Left lung (tissue), 10 donors: ENCODE results near the gene TMEM106C. TPM values are rescaled to one million over a fixed set of nuclear protein-coding genes. Genes with fewer than 3 reads are reported as not detected.

Source experiments
- ATAC-seq: fragments of 200-7000 bp; cut with Tn5 transposase; one replicate; pipeline ENCODE4 v1.9.1; 2020; ENCODE audit warnings: moderate library complexity
- DNase-seq, 4 donors: peaks; one replicate each; pipeline ENCODE4 v3.0.0-alpha.2; 2013 to 2020
- H3K27ac ChIP-seq, 2 donors: fragments of 200-600 bp; sonication (generic) in 1 of 2; one replicate each; pipeline versions ENCODE4 v1.5.0 to v1.8.0; 2020 to 2021
- H3K27me3 ChIP-seq, 2 donors: fragments of 200-600 bp; sonication (generic) in 1 of 2; one replicate each; pipeline versions ENCODE4 v1.5.0 to v1.8.0; 2020 to 2021
- H3K36me3 ChIP-seq, 2 donors: fragments of 200-600 bp; sonication (generic) in 1 of 2; one replicate each; pipeline versions ENCODE4 v1.5.0 to v1.8.0; 2020 to 2021
- H3K4me1 ChIP-seq, 2 donors: fragments of 200-600 bp; one replicate each; pipeline ENCODE4 v1.8.0; 2021
- H3K4me3 ChIP-seq, 2 donors: fragments of 200-600 bp; sonication (generic) in 1 of 2; one replicate each; pipeline versions ENCODE4 v1.5.0 to v1.8.0; 2020 to 2021; ENCODE audit warnings: mild to moderate bottlenecking in 1 of 2
- H3K9me3 ChIP-seq, 2 donors: fragments of 200-600 bp; sonication (generic) in 1 of 2; one replicate each; pipeline versions ENCODE4 v1.5.0 to v1.8.0; 2020 to 2021
- intact Hi-C, 2 donors: fragments of 100-400 bp; cut with DNase I; formaldehyde crosslinking; loops; one replicate each; pipeline versions ENCODE4 v1.11.2 to v1.14.2; 2022
- polyA plus RNA-seq, 6 donors: library from polyadenylated mRNA; unstranded; fragments of 120-200 nt; gene quantifications; one replicate each; pipeline ENCODE4 v1.2.1, GENCODE V29; 2013; ENCODE audit not compliant: insufficient read length in 6 of 6
- total RNA-seq, 2 donors: library from RNA; stranded (reverse); fragmentation: NEBNext Ultra II Directional; extraction: Animal tissue kit (Norgen Biotek cat#: 25700); gene quantifications; one replicate each; pipeline ENCODE4 v1.2.1, GENCODE V29; 2021
- TF ChIP-seq, protein P1 (sequence below), 2 donors: fragments of 200-600 bp; sonication (generic) in 1 of 2; IDR thresholded peaks; one replicate each; pipeline versions ENCODE4 v1.5.0 to v1.8.0; 2021; ENCODE audit warnings: antibody characterized with exemption in 2 of 2
- donor health status: DM: no; HTN: yes; CAD: no.
- donor health status: DM: no; HTN: no; CAD: no.

Gene TMEM106C
- total and polyA plus RNA-seq, 8 donors: 43.1 to 99.3 (median 82.1) TPM

DNA sequence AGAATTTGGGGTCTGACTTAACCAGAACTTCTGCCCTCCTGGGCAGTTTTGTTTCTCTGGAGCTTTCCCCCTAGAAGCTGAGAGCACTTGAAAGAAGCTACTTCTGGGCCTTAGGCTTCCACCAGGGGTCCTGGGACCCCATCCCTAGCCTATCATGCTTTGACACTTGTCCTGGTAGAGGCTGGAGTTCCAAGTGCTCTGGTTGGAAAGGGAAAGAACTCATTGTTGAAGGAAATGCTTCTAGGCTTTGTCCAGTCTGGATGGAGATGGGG is 42.3 kb downstream of the TMEM106C start:
- Histone ChIP-seq H3K4me3 (no peak overlapping the region), H3K36me3 (no peaks in the 10 kb centered on the region), H3K9me3 (no peaks in the 10 kb centered on the region), H3K27ac (no peak overlapping the region), H3K27me3 (peaks cover 63 to 96% of the 10 kb centered on the region in 2 donors), H3K4me1 (peaks cover 26 to 45% of the 10 kb centered on the region in 2 donors)
- TF ChIP-seq, protein P1, sequence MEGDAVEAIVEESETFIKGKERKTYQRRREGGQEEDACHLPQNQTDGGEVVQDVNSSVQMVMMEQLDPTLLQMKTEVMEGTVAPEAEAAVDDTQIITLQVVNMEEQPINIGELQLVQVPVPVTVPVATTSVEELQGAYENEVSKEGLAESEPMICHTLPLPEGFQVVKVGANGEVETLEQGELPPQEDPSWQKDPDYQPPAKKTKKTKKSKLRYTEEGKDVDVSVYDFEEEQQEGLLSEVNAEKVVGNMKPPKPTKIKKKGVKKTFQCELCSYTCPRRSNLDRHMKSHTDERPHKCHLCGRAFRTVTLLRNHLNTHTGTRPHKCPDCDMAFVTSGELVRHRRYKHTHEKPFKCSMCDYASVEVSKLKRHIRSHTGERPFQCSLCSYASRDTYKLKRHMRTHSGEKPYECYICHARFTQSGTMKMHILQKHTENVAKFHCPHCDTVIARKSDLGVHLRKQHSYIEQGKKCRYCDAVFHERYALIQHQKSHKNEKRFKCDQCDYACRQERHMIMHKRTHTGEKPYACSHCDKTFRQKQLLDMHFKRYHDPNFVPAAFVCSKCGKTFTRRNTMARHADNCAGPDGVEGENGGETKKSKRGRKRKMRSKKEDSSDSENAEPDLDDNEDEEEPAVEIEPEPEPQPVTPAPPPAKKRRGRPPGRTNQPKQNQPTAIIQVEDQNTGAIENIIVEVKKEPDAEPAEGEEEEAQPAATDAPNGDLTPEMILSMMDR (IDR thresholded peaks at IDR 0.05): no peak
- DNase-seq (no peak), ATAC-seq (no peak)
- intact Hi-C loops: no loop called here

DNA sequence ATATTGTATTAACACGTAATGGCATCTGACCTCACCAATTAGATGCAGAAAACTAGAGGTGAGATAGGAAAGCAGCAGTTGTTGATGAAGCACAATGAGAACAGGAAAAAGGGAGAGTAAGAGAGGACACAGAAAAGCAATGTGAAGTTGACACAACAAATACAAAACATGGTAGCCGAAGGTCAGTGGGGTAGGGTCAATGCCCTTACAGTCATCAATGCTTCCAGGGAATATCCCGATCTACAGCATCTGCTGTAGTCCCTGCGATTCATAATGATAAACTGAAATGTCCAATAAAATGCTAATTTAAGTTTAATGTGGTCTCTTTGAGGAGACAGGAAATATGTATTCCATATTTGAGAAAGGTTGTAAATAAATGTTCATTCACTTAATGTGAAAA is 43.8 kb downstream of the TMEM106C start:
- Histone ChIP-seq H3K4me3 (no peak overlapping the region), H3K4me1 (peaks cover 18 to 30% of the 10 kb centered on the region in 2 donors), H3K27ac (no peak overlapping the region), H3K36me3 (no peaks in the 10 kb centered on the region), H3K9me3 (no peaks in the 10 kb centered on the region), H3K27me3 (peaks cover 54 to 90% of the 10 kb centered on the region in 2 donors)
- DNase-seq: no peak
- TF ChIP-seq, protein P1 (IDR thresholded peaks at IDR 0.05): no peak
- intact Hi-C loops: no loop called here
- ATAC-seq: no peak

DNA sequence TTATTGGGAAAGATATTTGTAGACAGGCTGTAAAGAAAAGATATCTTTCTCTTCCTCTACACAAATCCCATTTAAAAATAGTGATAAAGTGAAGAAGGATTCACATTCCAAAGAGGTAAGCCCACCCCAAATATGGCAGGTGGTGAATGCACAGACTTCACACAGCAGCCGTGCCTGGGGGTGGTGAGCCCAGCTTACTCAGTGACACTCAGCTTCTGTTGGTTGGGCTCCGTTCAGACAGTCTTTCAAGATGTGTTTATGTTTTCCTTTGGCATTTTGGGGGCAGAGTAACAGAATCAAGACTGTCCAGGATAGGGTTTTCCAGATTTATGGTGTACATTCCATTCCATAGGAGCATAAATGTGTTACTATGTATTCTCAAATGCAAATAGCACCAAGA is 45.0 kb downstream of the TMEM106C start:
- Histone ChIP-seq H3K9me3 (no peaks in the 10 kb centered on the region), H3K4me3 (no peak overlapping the region), H3K4me1 (peaks cover 10 to 20% of the 10 kb centered on the region in 2 donors), H3K27ac (no peak overlapping the region), H3K36me3 (no peaks in the 10 kb centered on the region), H3K27me3 (peaks cover 43 to 79% of the 10 kb centered on the region in 2 donors)
- intact Hi-C loops: no loop called here
- TF ChIP-seq, protein P1 (IDR thresholded peaks at IDR 0.05): no peak
- DNase-seq: no peak
- ATAC-seq: no peak

DNA sequence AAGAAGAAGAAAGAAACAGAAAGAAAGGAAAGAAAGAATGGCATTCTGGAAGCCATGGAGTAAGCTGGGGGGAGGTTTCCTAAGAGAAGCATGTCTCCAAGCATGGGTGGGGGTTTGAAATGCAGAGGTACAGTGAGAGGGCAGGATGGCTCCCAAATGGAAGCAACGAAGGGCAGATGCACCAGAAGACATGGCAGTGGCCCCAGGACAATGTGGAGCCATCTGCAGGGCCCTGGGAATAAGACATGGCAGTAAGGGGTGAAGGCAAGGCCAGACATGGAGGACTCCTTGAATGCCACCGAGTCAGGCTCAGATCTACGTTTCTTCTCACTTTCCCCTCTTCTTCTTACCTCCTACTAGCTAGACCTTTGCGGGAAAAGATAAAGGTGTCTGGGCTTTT is 45.6 kb downstream of the TMEM106C start:
- DNase-seq (no peak), ATAC-seq (no peak)
- intact Hi-C loops: no loop called here
- Histone ChIP-seq H3K9me3 (no peaks in the 10 kb centered on the region), H3K27ac (no peak overlapping the region), H3K27me3 (peaks cover 40 to 73% of the 10 kb centered on the region in 2 donors), H3K4me1 (peaks cover 7 to 14% of the 10 kb centered on the region in 2 donors), H3K4me3 (no peak overlapping the region), H3K36me3 (no peaks in the 10 kb centered on the region)
- TF ChIP-seq, protein P1 (IDR thresholded peaks at IDR 0.05): no peak

DNA sequence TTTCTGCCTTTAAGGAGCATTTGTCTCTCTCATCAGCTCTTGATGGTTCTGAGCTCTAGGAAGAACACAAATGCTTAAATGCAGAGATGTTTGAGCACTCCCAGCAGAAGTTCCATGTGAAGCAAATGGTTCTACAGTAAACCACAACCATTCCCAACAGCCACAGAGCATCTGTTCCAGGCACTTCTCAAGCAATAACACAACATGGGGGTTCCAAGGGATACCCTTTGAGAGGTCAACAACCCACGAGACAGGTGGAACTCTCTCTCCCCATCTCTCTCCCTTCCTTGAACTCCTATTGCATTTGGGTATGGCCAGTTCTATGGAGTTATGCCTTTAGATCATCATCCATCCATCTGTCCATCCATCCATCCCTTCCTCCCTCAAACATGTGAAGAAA is 46.1 kb downstream of the TMEM106C start:
- TF ChIP-seq, protein P1 (IDR thresholded peaks at IDR 0.05): no peak
- Histone ChIP-seq H3K27ac (no peak overlapping the region), H3K4me1 (peaks cover 2 to 9% of the 10 kb centered on the region in 2 donors), H3K36me3 (no peaks in the 10 kb centered on the region), H3K4me3 (no peak overlapping the region), H3K9me3 (no peaks in the 10 kb centered on the region), H3K27me3 (peaks cover 35 to 68% of the 10 kb centered on the region in 2 donors)
- DNase-seq: no peak
- intact Hi-C loops: no loop called here
- ATAC-seq: no peak
